DMS 273 (cell line): Measurements from ENCODE around the gene IMPA2.
A peak's percentile ranks its signal among the peaks of the same experiment; 100 is the strongest.

Experiments used
- DNase-seq: peaks from one replicate; lab custom pipeline; 2025; ENCODE audit not compliant: unreplicated experiment; lab: John Stamatoyannopoulos, UW

The IMPA2 gene

DNA sequence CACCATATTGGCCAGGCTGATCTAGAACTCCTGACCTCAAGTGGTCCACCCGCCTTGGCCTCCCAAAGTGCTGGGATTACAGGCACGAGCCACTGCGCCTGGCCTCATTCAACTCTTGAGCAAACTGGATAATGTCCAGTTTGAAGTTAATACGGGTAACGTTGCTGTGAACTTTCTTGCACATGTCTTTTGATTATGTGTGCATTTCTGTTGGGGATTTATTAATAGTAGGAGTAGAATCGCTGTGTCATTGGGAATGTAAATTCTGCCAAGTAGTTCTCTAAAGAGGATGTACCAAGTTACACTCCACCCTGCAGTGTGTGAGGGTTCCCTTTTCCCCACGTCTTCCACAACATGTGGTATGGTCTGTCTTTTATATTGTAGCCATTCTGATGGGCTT lies 6.2 kb downstream of the IMPA2 start:
- no peak for DNase-seq

DNA sequence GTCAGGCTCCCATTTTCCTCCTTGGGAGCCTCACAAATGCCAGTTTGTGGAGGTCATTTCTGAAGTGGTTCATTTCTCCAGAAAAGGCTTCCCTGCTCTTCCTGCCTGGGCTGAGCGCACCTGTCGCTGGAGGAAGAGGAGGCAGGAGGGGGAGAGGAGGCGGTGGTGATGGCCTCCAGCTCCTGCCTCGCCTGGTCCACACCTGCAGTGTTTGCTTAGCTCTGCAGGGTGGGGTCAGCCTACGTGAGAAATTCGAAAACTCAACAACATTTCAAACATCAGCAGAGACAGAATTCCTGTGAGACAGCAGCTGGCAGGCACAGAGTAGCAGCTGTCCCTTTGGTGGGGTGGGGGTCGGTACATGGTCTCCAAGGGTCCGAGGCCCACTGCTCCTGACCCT lies 7.9 kb downstream of the IMPA2 start:
- DNase-seq = no peak

DNA sequence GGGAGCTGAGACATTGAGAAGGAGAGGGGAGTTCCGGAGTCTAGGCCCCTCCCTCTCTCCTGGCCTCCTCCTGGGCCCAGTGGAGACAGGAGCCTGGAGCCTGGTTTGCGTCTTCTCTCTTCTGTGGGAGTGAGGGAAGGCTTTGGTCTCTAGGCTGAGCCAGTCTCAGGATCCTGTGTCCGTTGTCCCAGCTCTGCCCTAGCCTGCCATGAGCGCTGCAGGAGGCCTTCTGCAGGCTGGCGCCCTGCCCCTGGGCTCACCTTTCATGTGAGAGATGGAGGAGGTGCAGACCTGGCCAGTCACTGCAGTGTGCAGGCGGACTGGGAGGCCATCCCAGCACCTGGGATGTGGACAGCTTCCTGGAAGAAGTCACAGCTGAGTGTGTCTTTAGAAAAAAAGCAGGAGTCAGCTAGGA lies 8.7 kb downstream of the IMPA2 start:
- no peak for DNase-seq

DNA sequence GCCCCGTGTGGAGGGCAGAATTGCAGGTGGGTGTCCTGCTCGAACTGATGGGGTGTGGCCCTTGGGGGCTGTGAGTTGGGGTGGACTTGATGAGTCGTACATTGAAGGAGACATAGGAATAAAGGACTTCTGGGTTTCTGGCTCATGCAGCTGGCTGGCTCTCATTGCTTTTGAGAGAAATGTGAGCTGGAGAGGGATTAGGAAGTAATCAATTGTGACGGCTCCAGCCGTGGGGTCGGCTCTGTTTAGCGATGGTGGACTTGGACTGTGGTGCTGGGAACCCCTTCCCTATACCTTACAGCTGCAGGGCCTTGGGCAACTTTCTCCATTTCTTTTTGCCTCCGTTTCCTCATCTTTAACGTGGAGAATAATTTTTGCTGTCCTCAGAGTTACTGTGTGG lies 9.2 kb downstream of the IMPA2 start:
- DNase-seq = no peak

DNA sequence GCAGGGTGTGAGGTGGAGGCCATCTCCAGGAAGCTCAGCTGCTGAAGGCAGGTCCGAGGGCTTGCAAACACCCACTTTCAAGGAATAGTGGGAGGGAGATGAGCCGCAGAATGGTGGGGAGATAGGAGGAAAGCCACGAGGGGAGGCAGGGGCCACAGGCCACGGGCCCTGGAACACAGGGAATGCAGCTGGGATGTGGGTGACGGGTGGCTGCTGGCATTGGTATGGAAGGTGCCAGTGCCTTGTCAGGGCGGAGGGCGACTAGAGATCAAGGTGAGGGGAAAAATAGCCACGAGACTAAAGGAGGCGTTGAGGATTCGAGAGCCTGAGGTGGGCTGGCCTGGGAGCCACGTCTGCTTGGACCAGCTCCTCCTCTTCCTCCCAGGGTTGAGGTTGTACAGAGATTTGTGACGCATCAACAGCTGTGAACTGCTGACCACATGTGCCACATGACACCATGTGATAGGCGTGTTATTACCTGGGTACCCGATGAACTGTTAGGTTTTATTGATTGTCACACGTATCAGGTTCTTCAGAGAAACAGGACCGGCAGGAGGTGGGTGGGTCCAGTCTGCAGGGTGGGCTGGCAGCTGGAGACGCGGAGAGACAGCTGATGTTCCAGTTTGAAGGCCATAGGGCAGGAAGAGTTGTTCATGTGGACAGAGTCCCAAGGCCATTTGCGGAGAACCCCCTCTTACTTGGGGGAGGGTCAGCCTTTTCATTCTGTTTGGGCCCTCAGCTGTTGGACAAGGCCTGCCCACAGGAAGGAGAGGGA lies 9.9 kb downstream of the IMPA2 start:
- DNase-seq = no peak

DNA sequence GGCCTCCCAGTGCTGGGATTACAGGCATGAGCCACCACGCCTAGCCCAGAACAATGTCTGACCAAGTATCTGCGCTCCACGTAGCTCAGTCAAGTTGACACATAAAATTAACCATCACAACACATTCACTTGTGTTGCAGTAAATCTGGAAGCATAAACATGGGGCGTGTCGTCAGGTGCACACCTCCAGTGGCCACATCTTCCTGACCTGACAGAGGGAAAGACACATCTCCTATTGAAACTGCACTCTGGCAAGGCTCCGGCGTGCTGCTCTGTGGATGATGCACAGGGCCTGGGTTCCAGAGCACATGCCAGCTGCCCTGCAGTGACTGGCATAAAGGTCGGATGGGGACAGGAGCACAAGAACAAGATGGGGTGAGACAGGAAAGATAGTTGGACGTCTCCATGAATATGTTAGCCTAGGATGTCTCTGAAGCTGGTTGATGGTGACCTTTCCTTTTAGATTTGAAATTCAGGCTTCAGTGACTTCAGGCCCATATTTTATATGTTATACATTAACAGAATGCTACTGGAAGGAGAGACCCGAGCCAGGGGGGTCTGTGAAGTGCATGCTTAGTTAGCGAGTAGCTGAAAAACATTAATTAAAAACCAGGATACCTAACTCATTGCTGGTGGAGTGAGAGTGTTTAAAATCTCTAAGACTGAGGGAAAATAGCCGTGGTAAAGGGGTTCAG lies 10.9 kb downstream of the IMPA2 start:
- no peak for DNase-seq

DNA sequence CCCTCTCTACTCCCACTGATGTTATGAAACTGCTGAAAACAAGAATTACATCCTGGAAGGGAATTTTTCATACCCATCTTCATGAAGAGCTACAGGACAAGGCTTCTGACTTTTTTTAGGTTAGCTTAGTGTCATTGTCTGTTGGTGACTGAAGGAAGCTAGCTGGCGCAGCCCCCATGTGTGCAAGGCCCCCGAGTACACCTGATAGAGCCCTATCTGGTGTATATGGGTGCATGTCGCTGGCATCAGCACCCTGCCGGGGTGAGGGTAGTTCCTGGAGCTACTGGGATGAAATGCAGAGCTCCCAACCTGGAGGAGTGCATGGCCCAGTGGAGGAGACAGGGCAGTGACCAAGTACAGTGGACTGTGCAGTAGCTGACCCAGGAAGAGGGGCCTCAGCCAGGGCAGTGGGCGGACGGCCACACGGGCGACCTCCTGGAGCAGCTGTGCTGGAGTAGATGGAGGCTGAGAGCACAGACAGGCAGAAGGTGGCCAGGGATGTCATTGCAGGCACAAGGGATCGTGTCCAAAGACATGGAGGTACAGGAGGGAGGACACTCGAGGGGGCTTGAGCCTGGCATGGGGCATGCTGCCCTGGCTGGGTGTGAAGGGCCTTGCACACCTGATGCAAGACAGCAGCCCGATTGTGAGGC lies 12.1 kb downstream of the IMPA2 start:
- no peak for DNase-seq

DNA sequence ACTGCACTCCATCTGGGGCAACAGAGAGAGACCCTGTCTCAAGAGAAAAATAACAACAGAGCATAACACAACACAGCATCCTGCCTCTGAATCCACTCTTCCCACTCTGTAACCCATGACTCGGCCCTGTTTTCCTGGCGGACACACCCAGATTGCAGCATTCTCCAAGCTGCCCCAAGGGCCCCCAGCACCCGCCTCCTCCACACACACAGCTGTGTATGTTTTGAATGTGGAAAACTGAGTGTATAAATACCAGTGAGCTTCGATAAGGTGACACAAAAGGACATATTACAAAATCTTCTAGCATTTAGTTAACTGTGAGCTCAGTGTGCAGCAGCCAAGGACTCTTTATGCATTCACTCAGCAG lies 13.0 kb downstream of the IMPA2 start:
- peak; percentile 21 for DNase-seq

DNA sequence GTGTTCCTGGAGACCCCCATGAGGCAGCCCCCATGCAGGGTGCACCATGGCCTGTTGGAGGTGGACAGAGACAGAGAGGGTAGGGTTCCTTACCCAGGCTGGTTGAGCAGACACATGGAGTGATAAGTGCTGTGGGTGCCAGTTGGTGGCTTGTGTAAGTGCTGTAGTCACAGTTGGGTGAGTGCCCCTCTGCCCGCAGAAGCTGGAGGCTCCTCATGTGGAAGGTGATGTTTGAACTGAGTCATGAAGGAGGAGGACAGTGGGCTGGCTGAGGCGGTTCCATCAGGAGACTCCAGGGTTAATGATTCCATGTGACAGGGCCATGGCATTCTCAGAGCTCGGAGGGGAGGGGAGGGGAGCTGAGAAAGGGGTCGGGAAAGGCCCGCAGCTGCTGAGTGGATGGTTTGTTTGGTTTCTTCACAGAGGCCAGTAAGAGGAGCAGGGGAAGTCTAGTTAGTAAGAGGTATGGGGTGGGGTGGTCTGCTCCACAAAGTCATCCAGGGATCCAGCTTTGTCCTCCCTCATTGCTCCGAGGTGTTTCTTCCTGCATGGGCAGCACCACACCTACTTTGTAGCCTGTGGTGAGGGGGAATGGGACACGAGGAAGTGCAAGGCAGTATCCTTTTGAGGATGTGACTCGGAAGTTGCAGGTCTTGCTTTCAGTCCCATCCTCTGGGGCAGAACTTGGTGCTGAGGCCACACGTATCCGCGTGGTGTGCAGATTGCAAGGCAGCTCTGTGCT lies 13.6 kb downstream of the IMPA2 start:
- DNase-seq = peak; percentile 39

DNA sequence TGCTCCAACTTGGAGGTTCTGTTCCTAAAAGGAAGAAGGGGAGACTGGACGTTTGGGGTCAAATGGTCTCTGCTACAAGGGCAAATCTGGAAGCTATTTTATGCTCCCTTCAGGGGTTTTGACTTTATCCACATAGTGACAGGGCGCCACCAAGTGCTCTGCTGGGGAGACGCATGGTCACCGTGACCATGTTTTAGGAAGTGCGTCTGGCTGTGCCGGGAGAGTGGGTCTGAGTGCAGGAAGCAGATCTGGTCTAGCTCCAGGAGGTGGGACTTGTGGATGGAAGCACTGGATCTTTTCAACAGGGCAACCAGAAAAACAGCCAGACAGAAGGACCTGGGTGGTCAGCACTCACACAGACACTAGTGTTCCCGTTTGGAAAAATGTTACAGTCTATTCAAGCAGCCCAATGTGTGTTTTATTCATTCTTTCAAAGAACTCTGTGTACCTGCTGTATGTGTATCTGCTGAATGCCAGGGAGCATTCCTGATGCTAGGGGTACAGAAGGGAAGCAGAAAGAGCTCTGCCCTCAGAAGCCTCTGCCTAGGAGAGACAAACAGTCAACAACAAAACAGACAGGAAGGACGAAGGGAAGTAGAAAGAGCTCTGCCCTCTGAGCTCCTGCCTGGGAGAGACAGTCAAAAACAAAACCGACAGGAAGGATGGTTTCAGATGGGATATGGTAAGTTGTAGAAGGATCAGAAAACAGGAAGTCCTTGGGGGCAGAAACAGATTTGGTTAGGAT lies 14.3 kb downstream of the IMPA2 start:
- DNase-seq = peak; percentile 82

DNA sequence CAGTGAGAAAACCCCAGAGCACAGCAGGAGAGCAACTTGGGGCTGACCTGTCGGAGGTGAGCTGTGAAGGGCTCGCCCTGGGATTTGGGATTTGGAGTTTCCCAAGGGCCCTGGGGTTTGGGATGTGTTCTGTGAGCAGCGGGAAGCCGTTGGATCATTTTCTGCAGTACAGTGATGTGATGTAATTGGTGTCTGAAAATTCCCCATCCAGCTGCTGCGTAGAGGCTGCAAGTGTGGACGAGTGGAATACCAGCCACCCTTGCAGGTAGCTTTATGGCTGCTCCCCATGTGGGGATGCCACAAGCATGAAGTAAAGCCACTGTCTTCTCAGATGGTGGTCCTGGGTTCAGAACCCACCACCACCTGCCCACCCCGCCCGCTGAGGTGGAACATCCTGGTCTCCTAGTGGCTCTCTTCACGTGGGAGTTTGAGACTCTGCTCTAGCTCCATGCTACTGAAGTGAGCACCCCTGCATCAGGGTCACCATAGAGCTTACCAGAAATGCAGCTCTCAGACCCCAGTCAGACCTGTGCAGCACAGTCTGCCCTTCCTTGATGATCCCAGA lies 15.0 kb downstream of the IMPA2 start:
- DNase-seq = no peak

DNA sequence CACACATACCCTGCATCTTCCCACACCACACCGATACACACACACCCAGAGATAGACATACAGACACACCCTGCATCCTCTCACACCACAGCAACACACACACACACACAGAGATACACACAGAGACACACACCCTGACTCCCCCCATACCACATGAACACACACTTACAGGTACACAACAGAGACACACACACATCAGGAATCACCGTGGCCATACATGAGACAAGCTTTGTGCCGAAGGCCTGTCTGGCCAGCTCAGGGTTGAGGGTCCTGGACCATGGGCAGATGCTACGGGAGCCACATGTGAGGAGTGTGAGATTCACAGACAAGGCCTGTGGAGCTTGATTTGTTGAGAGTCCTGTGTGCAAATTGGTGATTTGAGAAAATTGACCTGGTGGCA lies 15.6 kb downstream of the IMPA2 start:
- no peak for DNase-seq

DNA sequence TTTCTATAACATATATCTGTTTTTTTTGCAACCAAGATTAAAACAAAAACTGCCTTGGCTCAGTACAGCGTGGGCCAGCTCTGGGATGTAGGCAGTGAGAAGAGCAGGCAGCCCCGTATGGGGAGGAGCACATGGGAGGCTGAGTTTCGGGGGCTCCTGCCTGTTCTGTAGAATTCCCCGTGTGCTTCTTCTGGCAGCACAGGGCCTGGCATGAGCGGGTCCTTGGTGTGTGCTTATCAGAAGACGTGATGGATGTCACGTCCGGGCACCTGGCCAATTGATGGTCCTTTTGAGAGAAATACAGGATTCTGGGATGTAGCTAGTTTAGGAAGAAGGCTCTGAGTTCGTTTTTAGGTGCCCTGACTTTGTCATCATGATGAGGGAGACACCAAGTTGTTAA lies 16.2 kb downstream of the IMPA2 start:
- DNase-seq = no peak

DNA sequence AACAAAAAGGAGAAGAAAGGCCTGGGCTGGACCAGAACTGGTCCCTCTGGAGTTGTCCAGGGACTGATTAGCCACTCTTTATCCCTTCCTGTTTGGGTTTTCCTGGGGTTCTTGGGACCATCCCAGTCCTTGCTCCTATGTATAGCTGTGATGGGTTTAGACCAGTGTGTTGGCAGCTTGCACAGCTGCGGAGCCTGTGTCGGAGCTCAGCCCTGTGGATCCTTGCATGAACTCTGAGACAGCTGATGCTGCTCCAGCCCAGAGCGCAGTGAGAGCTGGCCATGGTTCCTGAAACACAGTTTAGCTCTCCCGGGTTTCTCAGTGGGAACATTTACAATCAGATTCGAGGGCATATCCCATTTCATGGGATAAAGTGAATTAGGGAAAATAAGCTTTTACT lies 16.9 kb downstream of the IMPA2 start:
- DNase-seq = no peak

DNA sequence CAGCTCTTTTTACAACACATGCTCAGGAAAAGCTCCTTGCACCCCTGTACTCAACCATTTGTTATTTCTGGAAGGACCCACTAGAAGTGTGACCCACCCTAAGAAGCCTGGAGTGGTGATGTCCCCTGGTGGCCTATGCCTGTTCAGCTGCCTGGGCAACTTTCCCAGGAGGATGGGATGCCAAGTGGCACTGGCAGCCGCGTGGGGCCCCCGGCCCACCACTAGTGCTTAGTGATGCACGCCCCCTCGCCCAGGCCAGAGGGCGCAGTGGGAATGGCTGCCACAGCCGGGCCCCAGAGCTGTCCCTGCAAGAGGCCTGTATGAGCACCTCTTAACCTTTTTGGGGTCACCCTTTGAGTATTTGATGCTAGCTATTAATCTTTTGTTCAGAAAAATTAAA lies 18.1 kb downstream of the IMPA2 start:
- DNase-seq = no peak

DNA sequence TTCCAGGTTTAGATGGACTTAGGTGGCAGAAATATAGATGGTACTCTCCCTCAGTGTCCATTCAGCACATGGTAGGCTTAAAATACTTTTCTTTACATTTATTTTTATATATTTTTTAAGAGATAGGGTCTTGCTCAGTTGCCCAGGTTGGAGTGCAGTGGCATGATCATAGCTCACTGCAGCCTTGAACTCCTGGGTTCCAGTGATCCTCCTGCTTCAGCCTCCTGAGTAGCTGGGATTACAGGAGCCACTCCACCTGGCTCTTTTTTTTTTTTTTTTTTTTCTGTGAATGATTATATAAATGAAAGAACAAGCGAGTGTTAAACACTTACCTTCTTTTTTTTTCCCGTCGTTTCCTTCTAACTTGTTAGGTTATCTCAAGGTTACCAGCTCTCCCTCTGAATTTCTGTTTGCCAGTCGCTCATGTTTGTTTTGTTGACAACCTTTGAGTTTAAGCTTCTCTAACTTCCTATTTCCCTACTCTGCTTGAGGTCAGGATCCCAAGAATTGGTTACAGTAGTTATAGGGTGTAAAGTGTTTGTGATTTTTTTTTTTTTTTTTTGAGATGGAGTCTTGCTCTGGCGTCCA lies 18.9 kb downstream of the IMPA2 start:
- DNase-seq = no peak

DNA sequence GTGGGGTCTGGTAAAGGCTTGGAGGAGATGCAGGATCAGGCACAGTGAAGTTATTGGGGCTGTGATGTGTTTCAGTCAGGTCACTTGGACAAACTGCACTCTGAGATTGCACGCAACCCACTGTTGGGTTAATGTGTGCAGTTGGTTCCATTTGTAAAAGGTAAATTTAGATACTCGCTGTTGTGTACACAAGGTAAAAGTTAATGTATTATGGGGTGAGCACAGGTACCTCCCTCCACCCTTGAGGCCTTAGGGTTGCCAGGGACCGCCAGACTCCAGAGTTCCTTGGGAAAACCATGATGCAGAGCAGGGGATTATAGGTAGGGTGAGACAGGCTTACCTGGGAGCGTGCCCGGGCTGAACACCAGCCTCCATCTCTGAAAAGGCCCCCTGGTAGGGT lies 20.1 kb downstream of the IMPA2 start:
- no peak for DNase-seq

DNA sequence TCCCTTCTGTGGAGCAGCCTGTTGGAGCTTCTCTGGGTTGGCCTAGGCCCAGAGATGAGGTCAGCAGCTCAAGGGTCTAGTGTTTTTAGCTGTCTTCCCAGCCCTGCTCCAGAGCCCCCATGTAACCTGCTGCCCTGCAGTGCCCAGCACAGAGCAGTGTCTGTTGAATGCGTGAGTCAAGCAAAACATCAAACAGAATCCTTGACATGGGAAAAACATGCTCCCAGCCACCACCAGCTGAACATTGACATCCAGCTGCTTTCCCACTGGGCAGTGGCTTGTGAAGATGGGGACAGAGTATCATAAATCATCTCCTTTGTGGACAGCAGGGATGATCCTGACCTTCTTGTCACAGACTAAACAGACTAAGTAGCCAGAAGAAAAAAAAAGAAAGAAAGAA lies 22.6 kb downstream of the IMPA2 start:
- no peak for DNase-seq

DNA sequence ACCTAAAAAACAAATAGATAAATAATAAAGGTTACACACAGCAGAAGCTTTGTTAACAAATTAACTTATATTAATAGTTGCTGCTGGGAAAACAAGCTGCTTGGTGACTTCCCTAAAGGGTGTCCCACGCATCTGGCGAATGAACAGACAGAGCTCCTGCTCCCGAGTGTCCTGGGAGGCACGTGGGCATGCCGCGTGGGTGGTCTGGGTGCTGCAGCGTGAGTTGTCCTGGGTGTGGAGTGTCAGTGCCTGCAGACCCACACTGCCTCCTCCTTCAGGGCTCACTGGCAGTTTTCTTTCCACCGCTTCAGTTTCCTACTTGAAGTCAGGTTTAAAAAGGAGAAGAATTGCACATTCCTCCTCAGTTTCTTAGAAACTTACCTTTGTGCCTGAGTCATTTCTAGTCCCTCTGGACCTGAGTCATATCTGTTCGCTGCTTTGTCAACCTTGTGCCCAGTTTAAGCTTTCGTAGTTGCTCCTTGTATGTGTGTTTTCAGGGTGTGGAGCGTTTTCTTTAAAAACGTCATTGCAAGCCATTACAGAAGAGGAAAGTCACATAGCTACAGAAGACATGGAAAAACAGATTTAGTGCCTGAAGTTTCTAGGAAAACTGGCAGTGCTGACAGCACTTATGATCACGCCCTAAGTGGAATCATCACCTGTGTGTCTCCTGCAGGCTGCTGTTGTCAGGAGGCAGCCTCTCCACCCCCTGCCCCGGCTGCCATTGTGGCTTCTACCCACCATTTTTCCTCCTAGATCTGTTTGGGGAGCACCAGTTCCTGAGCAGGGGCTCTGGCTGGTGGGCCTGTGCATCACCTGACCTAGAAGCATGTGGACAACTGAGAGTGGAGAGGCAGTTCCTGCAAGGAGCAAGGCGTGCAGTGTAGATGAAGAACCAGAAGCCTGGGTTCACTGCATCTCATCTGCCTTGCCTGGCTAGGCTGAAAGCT lies 24.5 kb downstream of the IMPA2 start:
- no peak for DNase-seq
